H1 (cell line): ENCODE data around the gene PHAX. TPM values are rescaled to one million over a fixed set of nuclear protein-coding genes. Genes with fewer than 3 reads are reported as not detected.

ENCODE experiments used
- CTCF ChIA-PET: fragments of 300-600 bp; sonication (Branson Sonifier 250); formaldehyde crosslinking; loops from one replicate; lab custom pipeline; 2021; ENCODE audit not compliant: partially characterized antibody; lab: Charles Lee
- POLR2A ChIA-PET: fragments of 300-600 bp; sonication (Branson Sonifier 250); formaldehyde crosslinking; loops from one replicate; lab custom pipeline; 2021; ENCODE audit warnings: inconsistent platforms; ENCODE audit not compliant: partially characterized antibody; lab: Charles Lee
- DNase-seq, 2 experiments: peaks; one replicate each; pipeline versions ENCODE4 v3.0.0 to v3.0.0-alpha.2; 2010 to 2022; ENCODE audit warnings: low spot score in 2 of 2, low read depth in 1 of 2, mixed read lengths in 1 of 2
- FAIRE-seq: peaks from 2 replicates; lab custom pipeline; 2011; peaks lifted over from hg19 to GRCh38; lab: Jason Lieb, UNC
- H2AFZ ChIP-seq: 2 replicates; pipeline ENCODE4 v1.8.1; 2012; ENCODE audit warnings: low read length, inconsistent platforms
- H2AK5ac ChIP-seq: 2 replicates; pipeline ENCODE4 v1.6.1; 2013; ENCODE audit warnings: low read depth, low read length
- H2BK120ac ChIP-seq: replicated peaks from 2 replicates; pipeline ENCODE3; 2013; ENCODE audit warnings: low read depth, low read length, inconsistent platforms
- H2BK12ac ChIP-seq: 2 replicates; pipeline ENCODE4 v1.6.1; 2013; ENCODE audit warnings: low read depth, low read length
- H2BK15ac ChIP-seq: 2 replicates; pipeline ENCODE4 v1.6.1; 2013; ENCODE audit warnings: low read length
- H2BK20ac ChIP-seq: 2 replicates; pipeline ENCODE4 v1.6.1; 2013; ENCODE audit warnings: low read length
- H2BK5ac ChIP-seq: 2 replicates; pipeline ENCODE4 v1.6.1; 2013; ENCODE audit warnings: low read depth, low read length
- H3K14ac ChIP-seq: 2 replicates; pipeline ENCODE4 v1.6.1; 2013; ENCODE audit warnings: inconsistent platforms; ENCODE audit not compliant: insufficient read length
- H3K18ac ChIP-seq: 2 replicates; pipeline ENCODE4 v1.6.1; 2013; ENCODE audit warnings: low read length; ENCODE audit errors: extremely low read depth
- H3K23ac ChIP-seq: 2 replicates; pipeline ENCODE4 v1.6.1; 2013; ENCODE audit warnings: inconsistent platforms; ENCODE audit not compliant: insufficient read length
- H3K23me2 ChIP-seq: 2 replicates; pipeline ENCODE4 v1.6.1; 2013; ENCODE audit warnings: low read depth, low read length
- H3K27ac ChIP-seq: 2 replicates; pipeline ENCODE4 v1.6.1; 2011; ENCODE audit warnings: low read depth, low read length, inconsistent platforms
- H3K27me3 ChIP-seq, 4 experiments: replicated peaks in 1 of 4; 1 replicate in 1 of 4; 2 replicates in 3 of 4; pipeline versions ENCODE4 v1.6.1 to v1.8.1; 2011 to 2013; ENCODE audit warnings: low read length in 3 of 4, mild to moderate bottlenecking in 3 of 4, inconsistent platforms in 2 of 4, mixed read lengths in 2 of 4, moderate library complexity in 1 of 4; ENCODE audit not compliant: control insufficient read depth in 3 of 4, insufficient read depth in 3 of 4; ENCODE audit errors: extremely low read depth in 1 of 4
- H3K36me3 ChIP-seq, 4 experiments: 2 replicates each; pipeline versions ENCODE4 v1.6.1 to v1.8.1; 2011 to 2013; ENCODE audit warnings: mild to moderate bottlenecking in 4 of 4, low read length in 3 of 4, moderate library complexity in 2 of 4, control low read depth in 1 of 4, inconsistent platforms in 1 of 4; ENCODE audit not compliant: insufficient read depth in 4 of 4, control insufficient read depth in 2 of 4
- H3K4ac ChIP-seq: replicated peaks from 2 replicates; pipeline ENCODE3; 2013; ENCODE audit warnings: low read length, low read depth, mixed read lengths, inconsistent platforms; ENCODE audit not compliant: insufficient read length
- H3K4me1 ChIP-seq, 4 experiments: replicated peaks in 1 of 4; 1 replicate in 1 of 4; 2 replicates in 3 of 4; pipeline versions ENCODE4 v1.6.1 to v1.8.1; 2011 to 2013; ENCODE audit warnings: low read length in 3 of 4, inconsistent platforms in 2 of 4, mixed read lengths in 1 of 4; ENCODE audit not compliant: insufficient read depth in 4 of 4, control insufficient read depth in 3 of 4
- H3K4me2 ChIP-seq, 2 experiments: 2 replicates each; pipeline versions ENCODE4 v1.6.1 to v1.8.1; 2011 to 2013; ENCODE audit warnings: low read depth in 2 of 2, low read length in 2 of 2, control low read depth in 1 of 2, inconsistent platforms in 1 of 2, mild to moderate bottlenecking in 1 of 2; ENCODE audit not compliant: insufficient read depth in 1 of 2
- H3K4me3 ChIP-seq, 4 experiments: fragments of 200-600, 300-600 bp in 1 of 4; sonication (generic), shearing (Covaris generic), sonication (Bioruptor Twin) in 1 of 4; 2 replicates each; pipeline versions ENCODE4 v1.5.1 to v1.8.1; 2011 to 2016; ENCODE audit warnings: low read length in 4 of 4, low read depth in 3 of 4, control low read depth in 2 of 4, inconsistent platforms in 2 of 4, mild to moderate bottlenecking in 2 of 4, mixed read lengths in 1 of 4, moderate library complexity in 1 of 4; ENCODE audit not compliant: insufficient read depth in 2 of 4; ENCODE audit errors: extremely low read depth in 1 of 4
- H3K56ac ChIP-seq: replicated peaks from 2 replicates; pipeline ENCODE3; 2013; ENCODE audit warnings: low read depth, mild to moderate bottlenecking, mixed read lengths, low read length, inconsistent platforms; ENCODE audit not compliant: insufficient read length
- H3K79me1 ChIP-seq: 2 replicates; pipeline ENCODE4 v1.6.1; 2013; ENCODE audit warnings: low read depth, low read length, control low read depth
- H3K79me2 ChIP-seq, 2 experiments: 2 replicates each; pipeline versions ENCODE4 v1.6.1 to v1.8.1; 2012 to 2013; ENCODE audit warnings: low read length in 2 of 2, mild to moderate bottlenecking in 2 of 2, inconsistent platforms in 1 of 2; ENCODE audit not compliant: insufficient read depth in 2 of 2, control insufficient read depth in 1 of 2
- H3K9ac ChIP-seq, 4 experiments: replicated peaks in 1 of 4; 1 replicate in 1 of 4; 2 replicates in 3 of 4; pipeline versions ENCODE4 v1.6.1 to v1.8.1; 2011 to 2013; ENCODE audit warnings: low read depth in 3 of 4, low read length in 3 of 4, control low read depth in 2 of 4, mild to moderate bottlenecking in 2 of 4, moderate library complexity in 2 of 4, inconsistent platforms in 1 of 4; ENCODE audit errors: extremely low read depth in 1 of 4
- H3K9me3 ChIP-seq, 2 experiments: 2 replicates each; pipeline versions ENCODE4 v1.6.1 to v1.8.1; 2012 to 2013; ENCODE audit warnings: mild to moderate bottlenecking in 2 of 2, moderate library complexity in 2 of 2, control low read depth in 1 of 2, inconsistent platforms in 1 of 2, low read depth in 1 of 2, low read length in 1 of 2, mixed read lengths in 1 of 2; ENCODE audit not compliant: insufficient read depth in 2 of 2
- H4K20me1 ChIP-seq, 2 experiments: replicated peaks in 1 of 2; 2 replicates each; pipeline versions ENCODE3 to v1.8.1; 2011 to 2013; ENCODE audit warnings: inconsistent platforms in 2 of 2, low read length in 2 of 2, mild to moderate bottlenecking in 1 of 2; ENCODE audit not compliant: insufficient read depth in 2 of 2, control insufficient read depth in 1 of 2
- H4K5ac ChIP-seq: 2 replicates; pipeline ENCODE4 v1.6.1; 2013; ENCODE audit warnings: low read length, low read depth, mixed read lengths, inconsistent platforms; ENCODE audit not compliant: insufficient read length
- H4K8ac ChIP-seq: 2 replicates; pipeline ENCODE4 v1.8.0; 2013; ENCODE audit warnings: mild to moderate bottlenecking, moderate library complexity, low read length, inconsistent platforms; ENCODE audit not compliant: insufficient read depth; ENCODE audit errors: extremely low read depth
- H4K91ac ChIP-seq: replicated peaks from 2 replicates; pipeline ENCODE3; 2013; ENCODE audit warnings: low read length, mixed read lengths, inconsistent platforms; ENCODE audit not compliant: insufficient read length
- BCL11A ChIP-seq, 2 experiments: IDR thresholded peaks; one replicate each; pipeline ENCODE4 v1.6.1; 2011; ENCODE audit warnings: low read depth in 2 of 2, low read length in 2 of 2, mild to moderate bottlenecking in 2 of 2
- BRCA1 ChIP-seq: IDR thresholded peaks from 2 replicates; pipeline ENCODE4 v1.6.1; 2012; ENCODE audit warnings: low read depth, low read length, improper control_type of control experiment
- CBX5 ChIP-seq: fragments of 300-800, 300-1000 bp; sonication (generic); IDR thresholded peaks from 2 replicates; pipeline ENCODE4 v1.7.1; 2016; ENCODE audit warnings: antibody characterized with exemption, low read length, low read depth
- CHD2 ChIP-seq: IDR thresholded peaks from 2 replicates; pipeline ENCODE4 v1.6.1; 2012; ENCODE audit warnings: low read length, improper control_type of control experiment
- CREB1 ChIP-seq: IDR thresholded peaks from 2 replicates; pipeline ENCODE4 v1.6.1; 2012; ENCODE audit warnings: inconsistent platforms
- GTF2F1 ChIP-seq: IDR thresholded peaks from 2 replicates; pipeline ENCODE4 v1.6.1; 2012; ENCODE audit warnings: low read depth, low read length, improper control_type of control experiment, borderline replicate concordance
- RXRA ChIP-seq: IDR thresholded peaks from 2 replicates; pipeline ENCODE4 v1.6.1; 2011; ENCODE audit warnings: low read depth, mild to moderate bottlenecking, low read length, moderate library complexity; ENCODE audit not compliant: insufficient read depth
- SIX5 ChIP-seq: IDR thresholded peaks from 2 replicates; pipeline ENCODE4 v1.6.1; 2011; ENCODE audit warnings: mild to moderate bottlenecking, low read depth, low read length
- SP4 ChIP-seq: IDR thresholded peaks from 2 replicates; pipeline ENCODE4 v1.6.1; 2012; ENCODE audit warnings: low read length, inconsistent platforms
- SUZ12 ChIP-seq: fragments of 200-600 bp; sonication (generic); IDR thresholded peaks from 2 replicates; pipeline ENCODE4 v1.6.1; 2012; ENCODE audit warnings: mild to moderate bottlenecking, inconsistent platforms, low read length, moderate library complexity, mixed read lengths
- TAF7 ChIP-seq: optimal IDR thresholded peaks from 2 replicates; pipeline ENCODE3; 2011; ENCODE audit warnings: low read depth, mild to moderate bottlenecking, inconsistent platforms, low read length, moderate library complexity, borderline replicate concordance
- WGBS, 2 experiments: shearing (Covaris generic) in 1 of 2; methylation state at CpG; one replicate each; pipeline versions ENCODE4 v1.1.6 to v1.1.7; 2013 to 2015; ENCODE audit warnings: low lambda C conversion rate in 2 of 2, mixed read lengths in 2 of 2, inconsistent platforms in 1 of 2, low coverage in 1 of 2, missing lambda C conversion rate in 1 of 2; ENCODE audit not compliant: insufficient replicate concordance in 2 of 2, insufficient coverage in 1 of 2, insufficient read length in 1 of 2; ENCODE audit errors: extremely low coverage in 1 of 2, missing lambda C conversion rate in 1 of 2; 5-methylcytosine and 5-hydroxymethylcytosine counted together
- polyA plus RNA-seq, 7 experiments: library from polyadenylated mRNA; depleted of rRNA in 3 of 7; stranded (reverse) in 5 of 7; unstranded in 2 of 7; fragments of >200 nt in 5 of 7; fragments of 200-250 nt in 2 of 7; gene quantifications; 1 replicate in 5 of 7; 2 replicates in 1 of 7; 4 replicates in 1 of 7; pipeline versions ENCODE4 v1.2.1 to v1.2.3, GENCODE V29; 2011 to 2013; ENCODE audit warnings: missing spikeins in 2 of 7, mixed read lengths in 2 of 7
- total RNA-seq: library from RNA; stranded (reverse); fragmentation: NEBNext Ultra II Directional; extraction: Animal tissue kit (Norgen Biotek cat#: 25700); gene quantifications from 2 replicates; pipeline ENCODE4 v1.2.1, GENCODE V29; 2021
- TF ChIP-seq, protein P1 (sequence below): IDR thresholded peaks from 2 replicates; pipeline ENCODE4 v1.6.1; 2011; ENCODE audit warnings: low read depth, mild to moderate bottlenecking, low read length; ENCODE audit not compliant: insufficient read depth

PHAX gene
- total and polyA plus RNA-seq, 2 of the 8 experiments (the other 6 are each of a cell fraction or from before 2014, with no cell fraction given): 32.1 to 59.5 TPM

DNA sequence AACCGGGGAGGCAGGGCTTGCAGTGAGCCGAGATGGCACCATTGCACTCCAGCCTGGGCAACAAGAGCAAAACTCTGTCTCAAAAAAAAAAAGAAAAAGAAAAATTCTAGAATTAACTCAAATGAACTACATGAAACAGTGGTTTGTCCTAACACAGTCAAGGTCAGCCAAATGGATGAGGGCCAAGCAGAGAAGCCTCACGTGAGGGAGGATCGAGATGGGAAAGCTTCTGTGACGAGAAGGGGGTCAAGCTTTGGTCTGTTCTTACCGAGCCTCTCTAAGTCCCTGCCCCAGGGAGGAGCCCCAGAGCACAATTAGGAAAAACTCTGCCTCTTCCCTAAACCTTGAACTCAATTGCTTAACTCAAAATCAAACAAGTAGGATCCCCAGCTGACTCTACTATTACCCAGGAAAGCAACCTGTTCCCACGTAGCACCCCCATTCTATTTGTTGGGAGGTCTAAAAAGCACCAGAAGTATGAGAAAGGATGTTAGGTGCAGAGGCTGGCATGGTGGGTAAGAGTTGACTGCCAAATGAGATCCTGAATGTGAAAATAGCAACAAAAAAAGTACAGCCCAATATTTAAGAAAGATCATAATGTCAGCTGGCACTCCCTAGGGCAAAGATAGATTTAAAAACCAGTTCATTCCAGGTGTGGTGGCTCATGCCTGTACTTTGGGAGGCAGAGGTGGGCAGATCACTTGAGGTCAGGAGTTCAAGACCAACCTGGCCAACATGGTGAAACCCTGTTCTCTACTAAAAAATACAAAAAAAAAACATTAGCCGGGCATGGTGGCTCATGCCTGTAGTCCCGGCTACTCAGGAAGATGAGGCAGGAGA is 13.0 kb upstream of the PHAX start:
- POLR2A ChIA-PET: interaction anchor here (0.6 to 1.2 kb wide), 2 partner anchors 10 to 361 kb away, joined by 3 to 4 read pairs; no protein-coding TSS in a partner anchor
- no peak for TF ChIP-seq BRCA1
- no peak for TF ChIP-seq BCL11A (IDR thresholded peaks at IDR 0.05; ENCODE audit: low read depth in 2 of 2, low read length in 2 of 2)
- no peak for TF ChIP-seq CBX5
- TF ChIP-seq SP4: no peak
- TF ChIP-seq CHD2: no peak
- no peak for TF ChIP-seq RXRA
- TF ChIP-seq GTF2F1: no peak
- no peak for TF ChIP-seq CREB1
- no peak for TF ChIP-seq TAF7
- no peak for TF ChIP-seq SUZ12
- TF ChIP-seq, protein P1, sequence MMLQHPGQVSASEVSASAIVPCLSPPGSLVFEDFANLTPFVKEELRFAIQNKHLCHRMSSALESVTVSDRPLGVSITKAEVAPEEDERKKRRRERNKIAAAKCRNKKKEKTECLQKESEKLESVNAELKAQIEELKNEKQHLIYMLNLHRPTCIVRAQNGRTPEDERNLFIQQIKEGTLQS: no peak
- TF ChIP-seq SIX5: no peak

More for the DNA sequence above, 13.0 kb upstream of the PHAX start:
- no peak overlapping the region for H3K23ac ChIP-seq
- peaks cover 3 to 16% of the 10 kb centered on the region in 2 experiments; a peak in 3 of 4 replicates for H3K79me2 ChIP-seq
- H3K27me3 ChIP-seq: no peaks in the 10 kb centered on the region
- H2AK5ac ChIP-seq: no peak overlapping the region
- no peak for FAIRE-seq
- no peak overlapping the region for H3K27ac ChIP-seq
- no peak overlapping the region for H4K8ac ChIP-seq
- CTCF ChIA-PET: interaction anchor here (1.4 kb wide), 1 partner anchor 248 kb away, joined by 3 read pairs; no protein-coding TSS in a partner anchor
- peaks cover 5 to 78% (median 37%) of the 10 kb centered on the region in 4 experiments for H3K36me3 ChIP-seq
- no peak overlapping the region for H3K4me2 ChIP-seq
- no peak overlapping the region for H2AFZ ChIP-seq
- H3K56ac ChIP-seq: no peak overlapping the region
- H3K4me3 ChIP-seq: no peak overlapping the region
- H2BK5ac ChIP-seq: no peak overlapping the region
- no peak overlapping the region for H2BK20ac ChIP-seq
- H3K4me1 ChIP-seq: peaks cover 0 to 8% (median 0%) of the 10 kb centered on the region in 4 experiments; a peak in 1 of 7 replicates
- no peak overlapping the region for H3K14ac ChIP-seq
- no peak overlapping the region for H3K9ac ChIP-seq
- 93% methylated on average over 9 of the region's 9 CpGs; no CpG with 5 or more reads in 1 of the 2 experiments for WGBS, 2 experiments
- peaks cover 0 to 4% of the 10 kb centered on the region in 2 experiments for H4K20me1 ChIP-seq
- no peak overlapping the region for H2BK12ac ChIP-seq
- H3K79me1 ChIP-seq: no peaks in the 10 kb centered on the region; the same call in 1 of the 2 replicates
- no peak overlapping the region for H4K5ac ChIP-seq
- no peak overlapping the region for H2BK120ac ChIP-seq
- DNase-seq: no peak
- no peak overlapping the region for H3K4ac ChIP-seq
- H3K18ac ChIP-seq: no peak overlapping the region
- H3K23me2 ChIP-seq: no peaks in the 10 kb centered on the region
- H4K91ac ChIP-seq: no peak overlapping the region
- no peak overlapping the region for H2BK15ac ChIP-seq
- peaks cover 0 to 7% of the 10 kb centered on the region in 2 experiments; a peak in 1 of 4 replicates for H3K9me3 ChIP-seq
